NCI-H524 treated with DMSO at 0.1 percent for 48 hours (cell line): ENCODE data around the gene CTPS1.

Experiments
- DNase-seq: peaks from one replicate; lab custom pipeline; 2025; lab: John Stamatoyannopoulos, UW

Gene CTPS1

GRCh38 chr1:40969445-40969844 lies 10.1 kb upstream of the CTPS1 start:
- DNase-seq, result no peak

DNA sequence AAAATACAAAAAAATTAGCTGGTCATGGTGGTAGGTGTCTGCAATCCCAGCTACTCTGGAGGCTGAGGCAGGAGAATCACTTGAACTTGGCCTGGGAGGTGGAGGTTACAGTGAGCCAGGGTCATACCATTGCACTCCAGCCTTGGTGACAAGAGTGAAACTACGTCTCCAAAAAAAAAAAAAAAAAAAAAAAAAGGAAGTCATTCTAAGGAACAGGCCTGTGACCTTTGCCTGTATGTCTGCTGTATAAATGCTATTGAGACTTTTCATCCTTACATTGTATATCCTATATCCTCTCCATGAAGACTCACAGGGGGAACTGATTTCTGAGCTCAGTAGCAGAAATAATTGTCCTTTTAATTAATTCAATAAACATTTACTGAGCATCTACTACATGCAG lies 7.5 kb upstream of the CTPS1 start:
- DNase-seq, result no peak

- DNase-seq, result no peak
Measured at GRCh38 chr1:40973912-40974311, 5.6 kb upstream of the CTPS1 start.

- DNase-seq, result no peak
Measured at GRCh38 chr1:40974945-40975344, 4.6 kb upstream of the CTPS1 start.

- DNase-seq, result no peak
Measured at GRCh38 chr1:40976952-40977690, 2.4 kb upstream of the CTPS1 start.

- no peak for DNase-seq
Measured at GRCh38 chr1:40977716-40978115, 1.8 kb upstream of the CTPS1 start.

DNA sequence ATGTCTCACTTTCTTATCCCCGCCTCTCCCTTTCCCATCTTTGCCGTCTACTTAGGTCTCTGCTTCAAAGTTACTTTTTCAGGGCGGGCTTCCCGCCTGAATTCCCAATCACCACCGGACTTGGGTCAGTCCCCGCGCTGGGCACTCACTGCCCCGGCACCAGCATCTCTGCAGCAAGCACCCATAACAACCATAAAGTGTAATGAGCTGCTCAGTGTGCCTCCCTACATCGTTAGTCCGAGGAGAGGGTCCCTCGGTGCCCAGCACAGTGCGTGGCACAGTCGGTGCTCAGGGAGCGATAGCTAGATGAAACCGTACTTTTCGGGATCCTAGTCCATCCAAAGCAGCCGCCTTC lies 633 bp upstream of the CTPS1 start:
- no peak for DNase-seq

DNA sequence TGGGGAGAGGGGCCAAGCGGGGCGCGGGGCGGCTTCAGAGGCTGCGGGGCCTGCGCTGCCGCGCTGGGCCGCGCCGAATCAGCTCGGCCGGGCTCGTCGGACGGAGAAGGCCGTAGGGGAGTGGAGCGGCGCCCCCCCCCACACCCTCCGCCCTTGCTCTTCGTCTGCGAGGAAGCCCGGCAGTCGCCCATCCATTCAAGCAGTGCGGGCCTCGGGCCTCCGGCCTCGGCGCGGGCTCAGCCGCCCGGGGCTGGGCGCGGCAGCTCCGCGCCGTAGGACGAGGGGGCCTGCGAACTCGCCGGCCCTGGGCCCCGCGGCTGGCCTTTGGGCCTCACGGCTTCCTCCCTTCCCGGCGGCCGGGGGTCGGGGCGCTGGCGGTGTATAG lies 564 bp downstream of the CTPS1 start:
- no peak for DNase-seq

DNA sequence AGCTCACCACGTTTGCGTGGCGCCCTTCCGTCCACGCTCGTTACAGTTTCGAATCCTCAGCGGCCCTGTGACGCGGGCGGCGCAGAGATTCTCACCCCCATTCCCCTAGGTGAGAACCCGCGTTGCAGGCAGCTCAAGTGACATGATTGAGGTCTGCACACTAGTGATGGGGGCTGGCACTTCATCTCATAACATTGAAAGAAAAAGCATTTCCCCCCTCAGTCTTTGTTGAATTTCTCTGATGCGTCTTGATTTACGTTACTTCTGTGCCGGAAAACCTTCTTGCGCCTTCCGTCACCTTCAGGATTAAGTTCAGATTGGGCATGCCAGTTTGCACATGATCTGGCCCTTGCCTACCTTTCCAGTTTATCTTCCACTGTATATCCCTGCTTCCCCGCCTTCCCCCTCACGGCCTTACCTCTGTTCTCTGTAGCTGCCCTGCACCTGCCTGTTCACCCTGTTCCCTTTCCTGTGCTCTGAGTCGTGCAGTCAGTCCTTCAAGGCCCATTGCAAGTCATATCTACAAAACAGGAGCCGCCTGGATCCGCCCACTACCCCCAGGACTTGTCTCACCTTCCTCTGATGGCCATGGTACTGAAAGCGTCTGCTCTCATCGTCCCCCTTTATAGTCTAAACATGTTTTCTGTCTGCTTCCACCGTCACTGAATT lies 1.1 kb downstream of the CTPS1 start:
- DNase-seq, result no peak

DNA sequence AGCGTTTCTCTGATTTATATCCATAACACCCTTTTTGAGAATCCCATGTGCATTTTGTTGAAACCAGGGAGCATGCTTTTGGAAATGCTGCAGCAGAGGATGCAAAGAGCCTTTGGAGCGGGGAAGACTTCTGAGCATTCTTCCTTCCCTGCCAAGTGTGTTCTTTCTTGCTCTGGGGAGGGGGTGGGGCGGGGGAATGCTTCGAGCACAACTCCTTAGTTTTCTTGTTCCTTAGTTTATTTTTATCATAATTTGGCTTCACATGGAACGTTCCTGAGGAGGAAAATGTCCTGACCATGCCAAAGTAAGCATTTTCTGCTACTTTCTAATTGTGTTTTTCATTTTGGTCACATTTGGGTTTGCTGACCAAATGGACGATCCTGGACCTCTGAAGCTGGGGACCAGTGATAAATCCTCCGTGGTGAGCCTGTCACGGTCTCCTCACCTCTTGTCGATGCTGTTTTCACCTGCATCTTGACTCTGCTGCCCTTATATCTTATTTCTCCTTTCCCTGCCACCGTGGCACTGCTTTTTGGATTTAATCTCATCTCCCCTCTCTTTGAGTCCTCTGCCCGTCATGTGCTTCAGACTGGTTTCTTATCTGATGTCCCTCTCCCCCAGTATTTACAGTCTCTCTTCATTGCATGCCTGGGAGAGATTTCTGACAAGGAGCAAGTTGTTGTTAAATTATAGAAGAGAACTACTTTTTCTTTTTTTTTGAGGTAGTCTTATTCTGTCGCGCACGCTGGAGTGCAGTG lies 2.4 kb downstream of the CTPS1 start:
- DNase-seq, result no peak

DNA sequence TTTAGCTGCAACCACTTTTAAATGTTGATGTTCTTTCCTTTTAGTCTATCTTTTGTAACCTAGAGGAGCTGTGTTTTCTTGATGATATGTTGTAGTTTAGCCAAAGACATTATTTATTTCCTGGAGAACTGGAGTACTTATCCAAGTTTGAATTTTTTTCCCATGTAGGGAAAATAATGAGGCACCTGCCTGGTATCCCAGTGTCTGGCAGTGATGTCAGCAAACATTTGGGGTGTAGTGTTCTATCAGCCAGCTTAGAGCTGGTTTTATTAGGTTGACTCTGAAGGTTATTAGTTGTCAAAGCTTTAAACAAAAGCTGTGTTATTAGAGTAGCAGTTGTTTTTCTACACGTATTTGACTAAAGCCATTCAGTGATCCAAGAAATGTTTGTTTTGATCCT lies 3.2 kb downstream of the CTPS1 start:
- no peak for DNase-seq

DNA sequence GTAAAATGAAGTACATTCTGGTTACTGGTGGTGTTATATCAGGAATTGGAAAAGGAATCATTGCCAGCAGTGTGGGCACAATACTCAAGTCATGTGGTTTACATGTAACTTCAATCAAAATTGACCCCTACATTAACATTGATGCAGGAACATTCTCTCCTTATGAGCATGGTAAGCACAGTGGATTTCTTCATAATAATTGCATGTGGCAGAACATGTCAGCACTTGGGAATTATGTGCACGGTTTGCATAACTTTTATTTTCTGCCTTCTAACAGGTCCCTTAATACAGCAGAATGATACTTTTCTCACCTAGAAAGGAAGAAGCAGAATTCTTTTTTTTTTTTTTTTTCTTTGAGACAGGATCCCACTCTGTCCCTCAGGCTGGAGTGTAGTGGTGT lies 3.8 kb downstream of the CTPS1 start:
- no peak for DNase-seq

- DNase-seq, result no peak
Measured at GRCh38 chr1:40984066-40984465, 4.6 kb downstream of the CTPS1 start.

DNA sequence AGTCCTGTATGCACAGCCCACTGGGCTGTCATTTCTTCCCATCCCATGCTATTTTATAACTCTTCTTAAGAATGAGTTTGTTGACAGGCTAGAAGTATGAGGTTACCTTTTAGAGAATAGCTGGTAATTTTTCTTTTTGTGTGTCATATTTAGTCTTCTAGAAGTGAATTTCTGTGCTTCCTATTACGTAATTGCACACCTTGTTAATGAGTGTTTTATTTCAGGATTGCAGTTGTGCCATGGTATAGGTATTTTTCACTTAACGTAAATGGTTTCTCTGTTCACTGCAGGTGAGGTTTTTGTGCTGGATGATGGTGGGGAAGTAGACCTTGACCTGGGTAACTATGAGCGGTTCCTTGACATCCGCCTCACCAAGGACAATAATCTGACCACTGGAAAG lies 5.0 kb downstream of the CTPS1 start:
- DNase-seq, result no peak

- peak; percentile 89 for DNase-seq
Measured at GRCh38 chr1:40985161-40985560, 5.7 kb downstream of the CTPS1 start.

- no peak for DNase-seq
Measured at GRCh38 chr1:40985875-40986274, 6.4 kb downstream of the CTPS1 start.

GRCh38 chr1:40986328-40986783 lies 6.9 kb downstream of the CTPS1 start:
- no peak for DNase-seq

- DNase-seq, result no peak
Measured at GRCh38 chr1:40986956-40987355, 7.5 kb downstream of the CTPS1 start.

DNA sequence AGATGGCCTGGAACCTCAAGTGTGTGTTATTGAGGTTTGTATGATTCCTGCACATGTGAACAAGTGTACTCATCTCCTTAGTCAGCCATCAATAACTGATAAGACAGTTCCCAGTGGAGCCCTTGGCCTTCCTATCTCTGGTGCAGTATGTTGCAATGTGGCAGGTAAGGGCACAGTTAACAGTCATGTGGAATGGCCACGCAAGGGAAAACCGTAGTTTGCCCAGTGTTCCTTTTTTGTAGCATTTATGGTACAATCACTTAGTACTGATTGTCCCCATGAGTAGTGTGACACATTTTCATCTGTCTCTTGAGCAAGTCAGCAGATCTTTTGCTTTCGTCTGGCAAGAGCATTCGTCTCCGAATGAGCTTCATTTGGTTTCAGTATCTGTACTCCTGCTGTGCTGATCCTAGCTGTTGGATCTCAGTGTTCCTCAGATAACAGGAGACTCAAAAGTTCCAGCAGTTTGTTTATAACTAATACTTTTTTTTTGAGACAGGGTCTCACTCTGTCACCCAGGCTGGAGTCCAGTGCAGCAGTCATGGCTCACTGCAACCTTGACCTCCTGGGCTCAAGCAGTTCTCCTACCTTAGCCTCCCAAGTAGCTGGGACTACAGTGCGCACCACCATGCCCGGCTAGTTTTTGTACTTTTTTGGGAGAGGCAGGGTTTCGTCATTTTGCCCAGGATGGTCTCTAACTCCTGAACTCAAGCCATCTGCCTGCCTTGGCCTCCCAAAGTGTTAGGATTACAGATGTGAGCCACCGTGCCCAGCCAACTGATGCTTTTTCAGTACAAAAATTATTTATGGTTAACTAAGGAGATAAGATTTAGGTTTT lies 8.2 kb downstream of the CTPS1 start:
- DNase-seq, result no peak

DNA sequence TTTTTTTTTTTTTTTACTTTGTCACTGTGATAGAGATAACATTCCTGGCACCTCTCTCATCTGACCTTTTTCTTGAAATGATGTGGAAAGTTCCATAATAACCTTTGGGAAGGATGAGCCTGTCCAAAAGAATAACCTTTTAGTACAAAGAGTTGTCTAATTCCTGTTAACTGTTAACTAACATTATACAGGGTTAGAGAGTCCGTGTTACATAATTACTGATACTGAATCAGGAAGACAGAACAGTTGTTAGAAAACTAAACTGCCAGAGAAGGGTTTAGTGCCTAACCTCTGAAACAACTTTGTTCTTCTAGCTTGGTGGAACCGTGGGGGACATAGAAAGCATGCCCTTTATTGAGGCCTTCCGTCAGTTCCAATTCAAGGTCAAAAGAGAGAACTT lies 8.8 kb downstream of the CTPS1 start:
- DNase-seq, result no peak

DNA sequence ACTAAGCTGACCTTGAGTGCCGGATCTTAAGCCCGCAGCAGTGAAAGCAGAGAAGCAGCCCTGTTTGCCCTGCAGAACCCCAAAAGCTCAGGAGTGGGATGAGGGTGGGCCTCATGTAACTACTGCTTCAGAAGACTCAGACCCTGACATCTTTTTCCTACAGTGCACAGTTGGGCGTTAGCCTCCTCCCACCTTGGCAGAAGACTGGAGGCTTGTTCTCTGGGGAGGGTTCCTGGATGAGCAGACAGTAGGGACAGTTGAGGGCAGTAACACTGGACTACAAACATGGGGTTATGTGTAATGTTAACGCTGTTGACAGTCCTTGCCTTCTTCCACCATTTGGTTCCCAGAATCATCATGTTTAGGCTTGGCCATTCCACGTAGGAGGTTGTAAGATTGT lies 9.6 kb downstream of the CTPS1 start:
- no peak for DNase-seq

- DNase-seq, result no peak
Measured at GRCh38 chr1:40997096-40997495, 17.6 kb downstream of the CTPS1 start.
